Left ventricle myocardium superior (tissue), 1 donor: ENCODE results near the gene SNRK. TPM values are rescaled to one million over a fixed set of nuclear protein-coding genes. Genes with fewer than 3 reads are reported as not detected.

Source experiments
- ATAC-seq: fragments of 200-7000 bp; cut with Tn5 transposase; one replicate; pipeline ENCODE4 v1.9.1; 2020; ENCODE audit warnings: mild to moderate bottlenecking, moderate library complexity
- DNase-seq: peaks from one replicate; pipeline ENCODE4 v3.0.0-alpha.2; 2020
- intact Hi-C: fragments of 100-400 bp; cut with micrococcal nuclease; formaldehyde crosslinking; loops from one replicate; pipeline ENCODE4 v1.11.0; 2022
- total RNA-seq: library from RNA; stranded (reverse); fragmentation: NEBNext Ultra II Directional; extraction: Animal tissue kit (Norgen Biotek cat#: 25700); gene quantifications from one replicate; pipeline ENCODE4 v1.2.1, GENCODE V29; 2021
- donor health status: DM: no; HTN: yes; CAD: no; lungs with severe emphysema.

SNRK gene
- total RNA-seq, 1 donor from 2014 or later: 23.6 TPM

GRCh38 chr3:43389388-43390254 is 103.3 kb downstream of the SNRK start:
- ATAC-seq: peak; percentile 69
- intact Hi-C loops: no loop called here
- no peak for DNase-seq

GRCh38 chr3:43390255-43390588 is 103.9 kb downstream of the SNRK start:
- DNase-seq (no peak), ATAC-seq (no peak)
- intact Hi-C loops: no loop called here

- ATAC-seq (no peak), DNase-seq (no peak)
- intact Hi-C loops: no loop called here
Measured at GRCh38 chr3:43391621-43392020, 105.3 kb downstream of the SNRK start.

GRCh38 chr3:43394041-43394554 is 107.8 kb downstream of the SNRK start:
- peak; percentile 78 for DNase-seq
- ATAC-seq: peak; percentile 88
- intact Hi-C loops: no loop called here

- intact Hi-C loops: no loop called here
- ATAC-seq (no peak), DNase-seq (no peak)
Measured at GRCh38 chr3:43399034-43399433, 112.7 kb downstream of the SNRK start.

- intact Hi-C loops: no loop called here
- DNase-seq: no peak
- peak; percentile 41 for ATAC-seq
Measured at GRCh38 chr3:43400167-43400566, 113.8 kb downstream of the SNRK start.

Other genes with a start within 250 kb of the SNRK start
- gene POMGNT2, start 180.5 kb upstream of the SNRK start, total RNA-seq: 20.7 TPM